BJ (cell line): Measurements from ENCODE around the gene SP110. TPM values are rescaled to one million over a fixed set of nuclear protein-coding genes. Genes with fewer than 3 reads are reported as not detected.

ENCODE experiments used
- CTCF ChIA-PET: fragments of 350-600 bp; formaldehyde crosslinking; extraction: SDS; loops from one replicate; lab custom pipeline; 2021; ENCODE audit warnings: antibody characterized with exemption, inconsistent platforms; lab: Yijun Ruan, JAX
- POLR2A ChIA-PET: fragments of 300-600 bp; sonication (Branson Sonifier 250); formaldehyde crosslinking; extraction: SDS; loops from one replicate; lab custom pipeline; 2021; ENCODE audit warnings: antibody characterized with exemption; lab: Charles Lee
- DNase-seq: peaks from one replicate; pipeline ENCODE4 v3.0.0-alpha.2; 2011; ENCODE audit warnings: low read depth
- H3K27me3 ChIP-seq: 2 replicates; pipeline ENCODE4 v1.6.0; 2011; ENCODE audit warnings: low read length; ENCODE audit not compliant: control insufficient read depth, insufficient read depth
- H3K36me3 ChIP-seq: 2 replicates; pipeline ENCODE4 v1.5.1; 2011; ENCODE audit warnings: low read length; ENCODE audit not compliant: control insufficient read depth, insufficient read depth
- H3K4me3 ChIP-seq: 2 replicates; pipeline ENCODE4 v1.5.1; 2011; ENCODE audit warnings: low read depth, mild to moderate bottlenecking, control low read depth, low read length
- CTCF ChIP-seq: IDR thresholded peaks from 2 replicates; pipeline ENCODE4 v1.5.1; 2011; ENCODE audit warnings: low read depth, mild to moderate bottlenecking, control low read depth, inconsistent platforms, low read length, moderate library complexity; ENCODE audit not compliant: insufficient read depth
- polyA plus RNA-seq: library from polyadenylated mRNA; depleted of rRNA; stranded (reverse); fragments of >200 nt; gene quantifications from 2 replicates; pipeline ENCODE4 v1.2.3, GENCODE V29; 2011

SP110 gene
- polyA plus RNA-seq, 1 experiment, result 6.6 TPM

GRCh38 chr2:230135130-230135525 is 84.7 kb downstream of the SP110 start:
- no peak for TF ChIP-seq CTCF
- Histone ChIP-seq H3K36me3 (no peaks in the 10 kb centered on the region), H3K27me3 (no peaks in the 10 kb centered on the region), H3K4me3 (no peak overlapping the region)
- CTCF ChIA-PET, result interaction anchor here (0.6 to 1.1 kb wide), 4 partner anchors 26 to 382 kb away, joined by 3 read pairs; no protein-coding TSS in a partner anchor
- no peak for DNase-seq
- POLR2A ChIA-PET, result no interaction called here

GRCh38 chr2:230134496-230135129 is 85.2 kb downstream of the SP110 start:
- TF ChIP-seq CTCF, result no peak
- CTCF ChIA-PET, result interaction anchor here (0.6 to 1.9 kb wide), 3 partner anchors 26 to 275 kb away, joined by 3 to 6 read pairs (median 3); no protein-coding TSS in a partner anchor
- no peak for DNase-seq
- no peak overlapping the region for H3K4me3 ChIP-seq
- POLR2A ChIA-PET, result no interaction called here
- no peaks in the 10 kb centered on the region for H3K36me3 ChIP-seq
- no peaks in the 10 kb centered on the region for H3K27me3 ChIP-seq

- TF ChIP-seq CTCF, result no peak
- Histone ChIP-seq H3K4me3 (no peak overlapping the region), H3K27me3 (no peaks in the 10 kb centered on the region), H3K36me3 (no peaks in the 10 kb centered on the region)
- ChIA-PET CTCF (no interaction called here), POLR2A (no interaction called here)
- DNase-seq, result no peak
These were observed 88.4 kb downstream of the SP110 start for GRCh38 chr2:230131366-230131765.

GRCh38 chr2:230130668-230131364 is 89.0 kb downstream of the SP110 start:
- no peak overlapping the region for H3K4me3 ChIP-seq
- ChIA-PET CTCF (no interaction called here), POLR2A (no interaction called here)
- no peaks in the 10 kb centered on the region for H3K27me3 ChIP-seq
- H3K36me3 ChIP-seq, result no peaks in the 10 kb centered on the region
- peak; percentile 54 for DNase-seq
- no peak for TF ChIP-seq CTCF

GRCh38 chr2:230129343-230129742 is 90.4 kb downstream of the SP110 start:
- H3K36me3 ChIP-seq, result no peaks in the 10 kb centered on the region
- no peak for TF ChIP-seq CTCF
- no peak overlapping the region for H3K4me3 ChIP-seq
- DNase-seq, result no peak
- H3K27me3 ChIP-seq, result no peaks in the 10 kb centered on the region
- POLR2A ChIA-PET, result no interaction called here
- CTCF ChIA-PET, result interaction anchor here (1.1 to 1.2 kb wide), 2 partner anchors 20 to 459 kb away, joined by 3 read pairs; no protein-coding TSS in a partner anchor
